ENCODE results near the gene DGKE. TPM values are rescaled to one million over a fixed set of nuclear protein-coding genes. Genes with fewer than 3 reads are reported as not detected.

DGKE gene
- total and polyA plus RNA-seq, 2 of the 8 experiments (the other 6 are each of a cell fraction or from before 2014, with no cell fraction given): 1.7 to 7.4 TPM

- TF ChIP-seq, protein P1, sequence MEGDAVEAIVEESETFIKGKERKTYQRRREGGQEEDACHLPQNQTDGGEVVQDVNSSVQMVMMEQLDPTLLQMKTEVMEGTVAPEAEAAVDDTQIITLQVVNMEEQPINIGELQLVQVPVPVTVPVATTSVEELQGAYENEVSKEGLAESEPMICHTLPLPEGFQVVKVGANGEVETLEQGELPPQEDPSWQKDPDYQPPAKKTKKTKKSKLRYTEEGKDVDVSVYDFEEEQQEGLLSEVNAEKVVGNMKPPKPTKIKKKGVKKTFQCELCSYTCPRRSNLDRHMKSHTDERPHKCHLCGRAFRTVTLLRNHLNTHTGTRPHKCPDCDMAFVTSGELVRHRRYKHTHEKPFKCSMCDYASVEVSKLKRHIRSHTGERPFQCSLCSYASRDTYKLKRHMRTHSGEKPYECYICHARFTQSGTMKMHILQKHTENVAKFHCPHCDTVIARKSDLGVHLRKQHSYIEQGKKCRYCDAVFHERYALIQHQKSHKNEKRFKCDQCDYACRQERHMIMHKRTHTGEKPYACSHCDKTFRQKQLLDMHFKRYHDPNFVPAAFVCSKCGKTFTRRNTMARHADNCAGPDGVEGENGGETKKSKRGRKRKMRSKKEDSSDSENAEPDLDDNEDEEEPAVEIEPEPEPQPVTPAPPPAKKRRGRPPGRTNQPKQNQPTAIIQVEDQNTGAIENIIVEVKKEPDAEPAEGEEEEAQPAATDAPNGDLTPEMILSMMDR (IDR thresholded peaks at IDR 0.05; ENCODE audit: control extremely low read depth in 1 of 3, insufficient read depth in 1 of 3, low read depth in 1 of 3, low read length in 3 of 3): no peak
Observed at GRCh38 chr17:56866076-56866475, 32.1 kb downstream of the DGKE start (continued).
